NT2/D1 (cell line): ENCODE measurements around the gene RAB40B.

Source experiments
- DNase-seq: peaks from one replicate; pipeline ENCODE4 v3.0.0-alpha.2; 2011; ENCODE audit warnings: low read depth, low spot score
- H3K27me3 ChIP-seq: 2 replicates; pipeline ENCODE4 v1.6.0; 2011; ENCODE audit warnings: mild to moderate bottlenecking; ENCODE audit not compliant: insufficient read length, insufficient read depth
- H3K36me3 ChIP-seq: 2 replicates; pipeline ENCODE4 v1.6.1; 2011; ENCODE audit warnings: mild to moderate bottlenecking, low read length, mixed read lengths; ENCODE audit not compliant: insufficient read depth, insufficient read length
- H3K4me1 ChIP-seq: 2 replicates; pipeline ENCODE4 v1.5.1; 2011; ENCODE audit not compliant: insufficient read depth, insufficient read length
- H3K4me3 ChIP-seq: 2 replicates; pipeline ENCODE4 v1.5.1; 2011; ENCODE audit warnings: low read depth; ENCODE audit not compliant: insufficient read length
- H3K9ac ChIP-seq: 2 replicates; pipeline ENCODE4 v1.6.0; 2011; ENCODE audit warnings: low read depth; ENCODE audit not compliant: insufficient read length
- H3K9me3 ChIP-seq: 2 replicates; pipeline ENCODE4 v1.5.1; 2011; ENCODE audit warnings: mild to moderate bottlenecking, low read length; ENCODE audit not compliant: insufficient read depth
- SUZ12 ChIP-seq: IDR thresholded peaks from 2 replicates; pipeline ENCODE4 v1.6.1; 2011; ENCODE audit not compliant: insufficient read length, insufficient read depth; ENCODE audit errors: extremely low read depth
- YY1 ChIP-seq: IDR thresholded peaks from 2 replicates; pipeline ENCODE4 v1.6.1; 2011; ENCODE audit not compliant: insufficient read length, insufficient read depth
- ZNF274 ChIP-seq: IDR thresholded peaks from 2 replicates; pipeline ENCODE4 v1.6.1; 2011; ENCODE audit warnings: mild to moderate bottlenecking, low read depth, low read length

RAB40B gene

DNA sequence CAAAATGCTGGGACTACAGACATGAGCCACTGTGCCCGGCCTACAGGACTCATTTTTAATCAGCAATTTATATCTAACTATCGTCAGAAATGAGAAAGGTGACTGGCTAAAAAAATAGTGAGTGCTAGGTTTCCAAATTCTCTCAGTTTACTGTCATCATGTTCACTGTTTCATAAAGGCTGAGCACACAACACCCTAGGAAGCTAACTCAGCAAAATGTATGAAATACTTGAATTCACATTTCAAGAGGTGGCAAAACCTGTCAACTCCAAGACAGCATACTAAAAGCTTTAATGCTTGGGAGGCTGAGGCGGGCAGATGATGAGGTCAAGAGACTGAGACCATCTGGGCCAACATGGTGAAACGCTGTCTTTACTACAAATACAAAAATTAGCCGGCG, 67.0 kb downstream of the RAB40B start:
- Histone ChIP-seq H3K9me3 (peaks cover under 1% of the 10 kb centered on the region; the same call in 1 of the 2 replicates), H3K9ac (no peak overlapping the region), H3K4me3 (no peak overlapping the region), H3K27me3 (no peaks in the 10 kb centered on the region), H3K4me1 (no peaks in the 10 kb centered on the region), H3K36me3 (peaks cover 91% of the 10 kb centered on the region)
- TF ChIP-seq YY1 (no peak), ZNF274 (no peak), SUZ12 (no peak)
- no peak for DNase-seq

DNA sequence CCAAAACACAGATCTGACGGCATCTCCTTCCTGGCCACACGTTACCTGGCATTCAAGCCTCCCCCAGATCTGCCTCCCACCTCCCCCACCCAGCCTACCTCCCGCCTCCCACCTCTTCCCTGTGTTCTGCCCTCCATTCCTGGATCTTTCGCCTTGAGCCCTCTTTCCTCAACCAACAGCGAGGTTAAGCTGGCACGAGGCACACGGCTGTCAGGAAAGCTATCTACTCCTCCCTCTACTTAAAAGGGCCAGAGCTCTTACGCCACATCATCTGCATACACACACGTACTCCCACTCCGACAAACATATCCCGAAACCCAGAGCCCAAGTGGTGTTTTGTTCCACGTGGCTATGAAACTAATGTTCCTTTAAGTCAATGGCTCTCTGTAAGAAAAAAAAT, 68.3 kb downstream of the RAB40B start:
- H3K9ac ChIP-seq, result no peak overlapping the region
- H3K9me3 ChIP-seq, result no peaks in the 10 kb centered on the region
- no peak for TF ChIP-seq SUZ12
- TF ChIP-seq YY1, result no peak
- no peak for TF ChIP-seq ZNF274
- H3K27me3 ChIP-seq, result no peaks in the 10 kb centered on the region
- H3K4me1 ChIP-seq, result no peaks in the 10 kb centered on the region
- no peak overlapping the region for H3K4me3 ChIP-seq
- H3K36me3 ChIP-seq, result peaks cover 89% of the 10 kb centered on the region
- DNase-seq, result no peak

DNA sequence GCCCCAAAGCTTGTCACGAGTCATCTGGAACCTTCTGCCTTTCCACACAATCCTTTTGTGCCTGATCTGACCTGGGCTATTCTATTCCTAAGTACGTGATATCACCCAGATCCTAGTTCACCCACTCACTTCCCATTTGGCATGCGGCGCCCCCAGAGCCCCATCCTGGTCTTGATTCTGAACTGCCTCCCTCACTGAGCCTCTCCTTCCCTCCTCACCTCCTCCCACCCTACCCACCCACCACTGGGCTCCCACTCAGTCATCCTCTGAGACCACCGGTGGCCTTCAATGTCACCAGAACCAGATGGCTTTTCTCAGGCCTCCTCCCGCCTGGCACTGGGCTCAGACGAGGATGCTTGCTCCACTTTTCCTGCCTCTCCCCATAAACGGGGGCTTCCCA, 68.8 kb downstream of the RAB40B start:
- no peak for DNase-seq
- Histone ChIP-seq H3K9me3 (no peaks in the 10 kb centered on the region), H3K27me3 (no peaks in the 10 kb centered on the region), H3K4me1 (no peaks in the 10 kb centered on the region), H3K36me3 (peaks cover 89% of the 10 kb centered on the region), H3K4me3 (no peak overlapping the region), H3K9ac (no peak overlapping the region)
- TF ChIP-seq ZNF274, result no peak
- no peak for TF ChIP-seq SUZ12
- no peak for TF ChIP-seq YY1

DNA sequence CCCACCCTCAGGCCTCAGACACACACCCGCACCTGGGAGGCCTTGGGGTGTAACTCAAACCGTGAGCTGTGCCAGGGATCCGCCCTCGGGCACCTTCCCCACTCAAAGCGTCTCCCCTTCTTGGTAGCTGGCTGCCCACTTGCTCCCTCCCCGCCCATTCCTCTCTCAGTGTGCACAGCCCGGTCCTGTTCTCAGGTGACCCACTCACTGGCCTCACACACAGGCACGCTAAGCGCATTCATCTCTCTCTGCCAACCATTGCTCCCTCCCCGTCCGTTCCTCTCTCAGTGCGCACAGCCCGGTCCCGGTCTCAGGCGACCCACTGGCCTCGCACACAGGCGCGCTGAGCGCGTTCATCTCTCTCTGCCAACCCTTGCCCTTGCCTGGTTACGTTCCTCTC, 71.1 kb downstream of the RAB40B start:
- H3K9me3 ChIP-seq, result no peaks in the 10 kb centered on the region
- H3K4me1 ChIP-seq, result no peaks in the 10 kb centered on the region
- TF ChIP-seq SUZ12 (no peak), ZNF274 (no peak), YY1 (no peak)
- peaks cover 79% of the 10 kb centered on the region for H3K36me3 ChIP-seq
- no peak for DNase-seq
- no peak overlapping the region for H3K9ac ChIP-seq
- H3K27me3 ChIP-seq, result no peaks in the 10 kb centered on the region
- H3K4me3 ChIP-seq, result no peak overlapping the region

DNA sequence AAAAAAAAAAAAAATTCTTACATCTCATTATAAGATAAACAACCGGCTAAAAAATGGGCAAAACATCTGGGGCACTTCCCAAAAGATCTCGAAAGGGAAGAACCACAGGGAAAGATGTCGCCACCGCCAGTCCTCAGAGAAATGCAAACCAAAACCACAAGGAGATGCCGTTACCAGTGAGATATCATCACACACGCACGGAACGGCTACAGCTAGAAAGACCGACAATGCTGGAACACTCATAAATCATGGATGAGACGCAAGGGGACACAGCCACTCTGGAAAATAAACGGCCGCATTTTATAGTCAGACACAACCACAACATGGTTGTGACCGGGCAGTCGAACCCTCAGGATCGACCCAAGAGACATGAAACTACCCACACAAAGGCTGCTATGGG, 74.8 kb downstream of the RAB40B start:
- Histone ChIP-seq H3K4me3 (no peak overlapping the region), H3K27me3 (no peaks in the 10 kb centered on the region), H3K9ac (no peak overlapping the region), H3K4me1 (no peaks in the 10 kb centered on the region), H3K9me3 (no peaks in the 10 kb centered on the region), H3K36me3 (peaks cover 79% of the 10 kb centered on the region)
- TF ChIP-seq YY1, result no peak
- TF ChIP-seq ZNF274, result no peak
- no peak for TF ChIP-seq SUZ12
- no peak for DNase-seq

DNA sequence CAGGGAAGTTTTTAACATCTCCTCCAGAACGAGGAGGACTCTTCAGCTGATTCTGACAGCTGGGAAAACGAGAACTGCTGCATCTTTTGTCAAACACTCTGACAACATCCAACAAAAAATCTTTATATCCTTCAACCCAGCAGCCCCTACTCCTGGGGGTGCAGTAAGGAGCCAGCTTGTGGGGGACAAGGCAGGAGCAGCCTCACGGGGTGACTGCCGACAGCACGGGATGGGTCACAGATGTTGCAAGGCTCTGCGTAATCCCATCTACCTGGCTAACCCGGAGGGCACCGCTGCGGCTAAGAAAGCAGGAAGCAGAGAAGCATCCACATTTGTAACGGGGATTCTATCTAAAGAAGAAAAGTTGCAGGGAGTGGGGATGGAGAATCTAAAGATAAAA, 78.9 kb downstream of the RAB40B start:
- H3K4me1 ChIP-seq, result peaks cover 2% of the 10 kb centered on the region
- H3K36me3 ChIP-seq, result peaks cover 83% of the 10 kb centered on the region
- no peak for DNase-seq
- TF ChIP-seq YY1, result no peak
- TF ChIP-seq ZNF274, result no peak
- no peak overlapping the region for H3K4me3 ChIP-seq
- no peak overlapping the region for H3K9ac ChIP-seq
- H3K9me3 ChIP-seq, result no peaks in the 10 kb centered on the region
- no peaks in the 10 kb centered on the region for H3K27me3 ChIP-seq

DNA sequence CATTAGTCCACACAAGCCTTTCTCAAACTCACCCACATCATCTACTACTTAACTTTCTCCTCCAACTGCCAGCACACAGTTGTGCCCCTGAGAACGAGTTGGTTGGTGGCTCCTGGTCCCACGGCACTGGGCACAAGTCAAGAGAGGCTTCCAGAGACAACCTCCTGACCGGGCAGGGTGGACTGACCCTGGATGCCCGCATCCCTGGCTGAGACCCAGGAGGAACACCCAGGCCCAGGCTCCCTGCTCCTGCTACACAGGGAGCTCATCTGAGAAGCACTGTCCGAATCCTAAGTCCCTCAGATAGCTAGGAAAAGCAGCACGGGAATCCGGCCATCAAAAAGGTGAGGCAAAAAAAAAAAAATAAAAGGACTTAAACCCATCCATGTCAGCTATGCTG, 79.3 kb downstream of the RAB40B start:
- DNase-seq, result no peak
- no peak overlapping the region for H3K9ac ChIP-seq
- H3K4me3 ChIP-seq, result no peak overlapping the region
- TF ChIP-seq ZNF274, result no peak
- no peaks in the 10 kb centered on the region for H3K27me3 ChIP-seq
- H3K4me1 ChIP-seq, result peaks cover 2% of the 10 kb centered on the region
- H3K36me3 ChIP-seq, result peaks cover 81% of the 10 kb centered on the region
- no peaks in the 10 kb centered on the region for H3K9me3 ChIP-seq
